NCI-H1436 (cell line): ENCODE data around the gene ATG9B.
"Not testable (repeated sequence)": the region's sequence is repeated elsewhere in the genome, so short reads cannot be mapped to it uniquely, and the experiment has no call there.

Source experiments
- DNase-seq: peaks from one replicate; lab custom pipeline; 2025; lab: John Stamatoyannopoulos, UW

ATG9B gene

DNA sequence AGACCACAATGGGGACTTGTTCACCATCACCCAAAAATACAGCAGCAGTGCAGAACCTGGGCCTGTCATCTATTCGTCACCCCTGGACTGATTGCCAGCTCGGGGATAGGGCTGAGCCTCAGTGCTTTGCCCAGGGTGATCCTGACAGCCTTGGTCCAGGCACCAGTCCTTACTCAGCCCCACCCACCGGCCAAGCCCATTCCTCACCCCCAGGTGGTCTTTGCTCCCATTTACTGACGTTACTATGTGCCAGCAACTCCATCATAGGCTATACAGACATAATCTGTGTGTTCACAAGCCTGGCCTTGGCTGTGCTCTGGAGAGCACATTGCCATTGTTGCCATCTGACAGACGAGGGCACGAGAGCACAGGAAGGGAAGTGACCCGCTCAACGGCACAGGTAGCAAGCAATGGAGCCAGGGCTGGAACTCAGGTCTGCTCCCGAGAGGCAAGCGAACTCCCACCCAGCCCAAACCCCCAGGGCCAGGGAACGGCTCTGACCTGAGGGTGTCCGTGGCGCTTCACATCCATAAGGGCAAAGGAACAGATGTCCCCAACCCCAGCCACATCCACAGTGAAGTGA lies 6.8 kb downstream of the ATG9B start:
- DNase-seq = no peak

DNA sequence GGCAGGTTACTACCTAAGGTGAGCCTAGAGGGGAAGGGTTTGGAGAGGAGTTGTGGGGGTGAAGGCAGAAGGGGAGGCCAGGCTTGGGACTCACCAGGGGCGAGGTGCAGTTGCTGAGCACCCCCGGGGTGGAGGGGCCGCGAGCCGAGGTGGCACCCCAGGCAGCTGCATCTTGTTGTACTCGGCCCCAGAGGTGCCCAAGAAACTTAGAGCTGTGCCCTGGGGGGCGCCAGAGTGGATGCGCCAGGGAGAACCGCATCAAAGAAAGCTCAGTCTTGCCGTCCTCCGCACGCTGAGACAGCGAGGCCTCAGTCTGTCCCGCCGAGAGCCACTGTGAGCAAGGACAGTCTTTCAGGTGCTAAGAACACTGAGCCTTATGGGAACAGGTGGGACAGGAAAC lies 7.4 kb downstream of the ATG9B start:
- no peak for DNase-seq

DNA sequence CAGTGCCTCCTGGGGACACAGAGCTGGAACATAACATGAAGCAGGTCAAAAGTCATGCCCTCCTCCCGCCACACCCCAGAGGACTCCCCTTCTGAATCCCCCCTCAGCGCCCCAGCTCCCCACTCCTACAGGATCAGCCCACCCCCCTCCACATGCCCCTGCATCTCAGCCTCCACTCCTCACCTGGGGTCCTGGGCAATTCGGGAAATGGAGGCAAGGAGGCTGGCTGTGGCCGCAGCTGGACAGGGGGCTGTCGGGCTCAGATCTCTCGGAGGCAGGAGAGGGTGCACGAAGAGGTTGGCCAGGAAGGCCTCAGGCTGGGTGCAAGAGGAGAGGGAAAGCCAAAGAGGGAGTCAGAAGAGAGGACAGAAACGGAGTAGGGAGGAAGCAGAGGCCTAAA lies 7.8 kb downstream of the ATG9B start:
- DNase-seq = no peak

DNA sequence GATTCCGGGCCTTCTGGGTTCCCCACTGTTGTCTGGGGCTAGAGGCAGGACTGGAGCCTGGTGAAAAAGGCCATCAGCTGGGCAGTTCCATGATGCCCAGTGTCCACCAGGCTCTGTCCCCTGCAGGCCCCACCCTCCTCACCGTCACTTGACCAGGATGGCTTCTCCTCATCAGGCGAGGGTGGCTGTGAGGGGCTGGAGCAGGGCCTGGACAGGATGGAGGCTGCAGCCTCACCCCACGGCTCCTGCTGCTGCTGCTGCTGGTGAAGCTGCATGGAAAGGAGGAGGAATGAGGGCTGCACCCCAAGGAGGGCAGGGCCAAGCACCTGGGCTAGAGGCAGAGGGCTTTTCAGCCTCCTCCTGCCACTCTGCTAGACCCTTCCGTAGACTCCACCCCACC lies 8.3 kb downstream of the ATG9B start:
- no peak for DNase-seq

DNA sequence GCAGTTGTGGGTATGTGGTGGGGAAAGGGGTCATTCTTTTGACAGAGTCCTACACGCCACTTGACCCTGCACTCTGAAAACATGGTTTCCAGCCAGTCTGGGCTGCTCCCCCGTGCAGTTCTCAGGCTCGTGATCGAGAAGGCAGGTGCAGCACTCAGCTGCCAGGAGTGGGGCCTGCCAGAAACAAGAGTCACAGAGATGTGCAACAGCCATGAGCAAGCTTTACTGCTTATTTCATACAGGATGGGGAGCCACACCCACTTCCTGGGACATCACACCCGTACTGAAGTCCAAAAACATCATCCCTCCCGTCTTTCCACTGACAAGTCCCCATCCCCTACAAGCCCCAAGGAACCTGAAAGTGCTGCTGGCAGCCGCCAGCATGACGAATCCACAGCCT lies 9.3 kb downstream of the ATG9B start:
- DNase-seq = no peak

DNA sequence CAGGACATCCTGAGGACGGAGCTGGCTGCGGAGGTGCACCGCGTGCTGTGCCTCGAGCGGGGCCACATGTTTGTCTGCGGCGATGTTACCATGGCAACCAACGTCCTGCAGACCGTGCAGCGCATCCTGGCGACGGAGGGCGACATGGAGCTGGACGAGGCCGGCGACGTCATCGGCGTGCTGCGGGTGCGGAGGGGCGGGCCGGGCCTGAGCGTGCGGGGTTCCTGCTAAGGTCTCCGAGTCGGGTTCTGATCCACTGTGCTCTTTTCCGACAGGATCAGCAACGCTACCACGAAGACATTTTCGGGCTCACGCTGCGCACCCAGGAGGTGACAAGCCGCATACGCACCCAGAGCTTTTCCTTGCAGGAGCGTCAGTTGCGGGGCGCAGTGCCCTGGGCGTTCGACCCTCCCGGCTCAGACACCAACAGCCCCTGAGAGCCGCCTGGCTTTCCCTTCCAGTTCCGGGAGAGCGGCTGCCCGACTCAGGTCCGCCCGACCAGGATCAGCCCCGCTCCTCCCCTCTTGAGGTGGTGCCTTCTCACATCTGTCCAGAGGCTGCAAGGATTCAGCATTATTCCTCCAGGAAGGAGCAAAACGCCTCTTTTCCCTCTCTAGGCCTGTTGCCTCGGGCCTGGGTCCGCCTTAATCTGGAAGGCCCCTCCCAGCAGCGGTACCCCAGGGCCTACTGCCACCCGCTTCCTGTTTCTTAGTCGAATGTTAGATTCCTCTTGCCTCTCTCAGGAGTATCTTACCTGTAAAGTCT lies 10.4 kb downstream of the ATG9B start:
- DNase-seq = no peak

DNA sequence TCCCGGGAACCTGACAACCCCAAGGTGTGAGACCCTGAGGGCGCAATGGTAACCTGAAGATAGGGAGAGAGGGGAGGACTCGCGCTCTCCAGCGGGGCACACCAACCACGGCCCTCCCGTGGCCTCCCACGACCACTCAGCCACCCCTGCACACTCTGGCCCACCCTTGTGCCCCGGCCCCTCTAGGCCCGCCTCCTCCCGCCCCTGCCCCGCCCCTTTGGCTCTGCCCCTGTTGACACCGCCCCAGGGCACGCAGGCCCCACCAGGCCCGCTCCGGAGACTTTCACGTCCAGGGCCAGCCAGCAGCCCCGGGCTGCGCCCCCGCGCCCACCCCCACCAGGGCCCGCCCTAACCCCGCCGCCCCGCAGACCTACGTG lies 10.9 kb downstream of the ATG9B start:
- DNase-seq = no peak

DNA sequence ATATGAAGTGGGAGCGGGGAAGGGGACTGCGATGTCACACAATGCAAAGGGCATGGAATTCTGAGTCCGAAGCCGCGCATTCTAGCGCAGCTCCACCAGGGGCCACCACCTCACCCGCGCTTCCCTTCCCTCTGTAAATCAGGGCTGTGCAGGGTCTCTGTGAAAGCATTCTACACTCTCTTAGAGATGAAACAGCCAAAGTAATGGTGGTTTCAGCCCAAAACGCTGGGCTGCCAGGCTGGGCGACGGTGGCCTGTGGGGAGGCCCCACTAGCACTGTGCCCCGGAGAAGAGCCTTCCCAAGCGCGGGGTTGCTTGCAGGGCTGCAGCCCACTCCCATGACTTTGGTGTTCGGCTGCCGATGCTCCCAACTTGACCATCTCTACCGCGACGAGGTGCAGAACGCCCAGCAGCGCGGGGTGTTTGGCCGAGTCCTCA lies 11.4 kb downstream of the ATG9B start:
- no peak for DNase-seq

DNA sequence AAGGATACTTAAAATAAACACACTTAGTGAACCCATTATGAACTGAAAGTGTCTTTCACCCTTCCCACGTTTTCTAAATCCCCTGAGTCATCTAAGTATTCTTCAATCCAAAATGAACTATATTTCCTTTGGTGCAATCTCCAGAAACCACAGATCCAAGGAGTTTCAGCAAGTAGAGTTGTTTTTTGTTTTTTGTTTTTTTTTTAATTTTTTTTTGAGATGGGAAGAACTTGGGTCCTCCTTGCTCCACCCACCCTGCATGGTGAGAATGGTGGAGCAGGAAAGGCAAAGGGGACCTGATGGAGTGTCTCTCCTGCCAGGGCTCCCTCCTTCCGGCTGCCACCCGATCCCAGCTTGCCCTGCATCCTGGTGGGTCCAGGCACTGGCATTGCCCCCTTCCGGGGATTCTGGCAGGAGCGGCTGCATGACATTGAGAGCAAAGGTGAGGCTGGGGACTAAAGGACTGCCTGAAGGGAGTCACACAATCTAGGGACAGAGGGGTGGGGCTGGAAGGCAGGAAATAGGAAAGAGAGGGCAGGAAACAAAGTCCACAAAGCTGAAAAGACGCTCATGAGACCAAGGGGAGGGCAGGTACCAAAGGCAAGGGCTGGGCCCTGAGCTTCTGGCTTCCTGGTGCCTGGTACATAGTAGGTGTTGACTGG lies 12.1 kb downstream of the ATG9B start:
- DNase-seq = no peak

DNA sequence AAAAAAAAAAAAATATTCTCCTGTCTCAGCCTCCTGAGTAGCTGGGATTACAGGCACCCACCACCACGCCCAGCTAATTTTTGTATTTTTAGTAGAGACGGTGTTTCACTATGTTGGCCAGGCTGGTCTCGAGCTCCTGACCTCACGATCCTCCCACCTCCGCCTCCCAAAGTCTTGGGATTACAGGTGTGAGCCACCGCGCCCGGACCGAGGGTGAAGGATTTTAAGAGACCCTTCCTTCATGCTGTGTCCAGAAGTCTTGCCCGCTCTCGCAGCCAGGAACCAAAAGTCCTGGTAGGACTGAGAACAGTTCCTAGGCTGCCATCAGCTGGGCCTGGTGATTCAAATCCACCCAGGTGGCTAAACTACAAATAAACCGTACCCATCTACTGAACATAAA lies 12.7 kb downstream of the ATG9B start:
- not testable (repeated sequence) for DNase-seq

DNA sequence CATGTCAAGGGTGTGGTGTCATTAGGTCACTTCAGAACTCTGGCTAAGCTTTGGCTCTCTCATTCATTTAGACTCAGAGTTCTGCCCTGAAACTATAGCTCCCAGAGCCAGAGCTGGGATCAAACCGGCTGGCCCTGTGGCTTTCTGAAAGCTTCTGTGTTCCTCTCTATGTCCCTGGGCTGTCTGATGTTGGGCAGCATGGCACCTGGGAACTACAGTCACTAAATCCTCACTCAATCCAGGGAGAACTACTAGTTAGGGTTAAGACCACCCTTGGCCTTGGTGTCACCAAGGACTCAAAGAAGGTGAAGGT lies 13.2 kb downstream of the ATG9B start:
- no peak for DNase-seq

DNA sequence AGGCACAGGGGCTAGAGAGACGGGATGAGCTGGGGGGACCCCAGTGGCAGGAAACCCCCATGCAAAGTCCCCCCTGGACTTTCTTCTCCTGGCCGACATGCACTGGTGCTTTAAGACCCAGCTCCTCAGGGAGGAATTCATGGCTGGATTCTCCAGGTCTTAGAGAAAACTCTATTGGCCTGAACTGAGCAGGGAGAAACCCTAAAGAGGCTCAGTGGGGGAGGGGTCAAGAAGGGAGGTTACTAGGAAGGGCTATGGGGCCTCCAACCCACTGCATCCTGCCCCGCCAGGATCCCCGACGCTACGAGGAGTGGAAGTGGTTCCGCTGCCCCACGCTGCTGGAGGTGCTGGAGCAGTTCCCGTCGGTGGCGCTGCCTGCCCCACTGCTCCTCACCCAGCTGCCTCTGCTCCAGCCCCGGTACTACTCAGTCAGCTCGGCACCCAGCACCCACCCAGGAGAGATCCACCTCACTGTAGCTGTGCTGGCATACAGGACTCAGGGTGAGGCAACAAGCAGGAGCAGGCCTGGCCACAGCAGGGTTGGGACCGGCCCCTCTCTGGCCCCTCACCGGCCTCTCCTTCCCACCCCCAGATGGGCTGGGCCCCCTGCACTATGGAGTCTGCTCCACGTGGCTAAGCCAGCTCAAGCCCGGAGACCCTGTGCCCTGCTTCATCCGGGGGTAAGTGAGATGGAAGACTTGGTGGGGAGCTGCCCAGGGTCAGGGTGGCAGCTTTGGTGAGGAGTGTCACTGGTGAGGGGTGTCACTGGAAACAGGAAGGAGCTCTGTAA lies 13.8 kb downstream of the ATG9B start:
- no peak for DNase-seq

DNA sequence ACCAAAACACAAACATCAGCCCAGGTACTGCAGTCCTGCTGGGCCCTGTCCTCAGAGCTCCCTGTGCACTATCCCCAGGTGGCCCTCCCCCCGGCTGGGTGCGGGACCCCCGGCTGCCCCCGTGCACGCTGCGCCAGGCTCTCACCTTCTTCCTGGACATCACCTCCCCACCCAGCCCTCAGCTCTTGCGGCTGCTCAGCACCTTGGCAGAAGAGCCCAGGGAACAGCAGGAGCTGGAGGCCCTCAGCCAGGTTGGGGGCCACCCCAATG lies 14.3 kb downstream of the ATG9B start:
- no peak for DNase-seq

DNA sequence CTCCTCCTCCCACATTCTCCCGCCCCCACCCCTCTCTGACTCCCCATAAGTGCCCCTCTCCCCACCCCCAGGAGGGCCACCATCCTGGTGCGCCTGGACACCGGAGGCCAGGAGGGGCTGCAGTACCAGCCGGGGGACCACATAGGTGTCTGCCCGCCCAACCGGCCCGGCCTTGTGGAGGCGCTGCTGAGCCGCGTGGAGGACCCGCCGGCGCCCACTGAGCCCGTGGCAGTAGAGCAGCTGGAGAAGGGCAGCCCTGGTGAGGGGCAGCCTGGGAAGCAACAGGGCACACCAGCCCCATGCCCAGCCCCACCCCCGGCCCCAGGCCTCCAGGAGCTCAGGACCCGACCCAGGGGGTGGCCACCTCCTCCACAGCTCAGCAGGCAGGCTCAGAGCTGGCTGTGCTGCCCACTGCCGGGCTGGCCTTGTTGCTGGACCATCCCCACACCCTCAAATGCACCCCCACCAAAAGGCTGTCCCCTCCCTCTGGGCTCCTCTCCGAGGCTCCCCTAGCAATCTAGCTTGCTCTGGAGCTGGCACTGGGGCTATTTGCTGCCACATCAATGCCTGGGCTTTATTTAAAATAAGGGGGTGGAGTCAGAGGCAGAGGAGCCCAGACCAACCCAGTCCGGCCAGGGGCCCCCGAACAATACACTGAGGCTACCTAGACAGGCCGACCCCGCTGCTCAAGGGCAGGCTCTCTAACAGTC lies 14.8 kb downstream of the ATG9B start:
- no peak for DNase-seq

DNA sequence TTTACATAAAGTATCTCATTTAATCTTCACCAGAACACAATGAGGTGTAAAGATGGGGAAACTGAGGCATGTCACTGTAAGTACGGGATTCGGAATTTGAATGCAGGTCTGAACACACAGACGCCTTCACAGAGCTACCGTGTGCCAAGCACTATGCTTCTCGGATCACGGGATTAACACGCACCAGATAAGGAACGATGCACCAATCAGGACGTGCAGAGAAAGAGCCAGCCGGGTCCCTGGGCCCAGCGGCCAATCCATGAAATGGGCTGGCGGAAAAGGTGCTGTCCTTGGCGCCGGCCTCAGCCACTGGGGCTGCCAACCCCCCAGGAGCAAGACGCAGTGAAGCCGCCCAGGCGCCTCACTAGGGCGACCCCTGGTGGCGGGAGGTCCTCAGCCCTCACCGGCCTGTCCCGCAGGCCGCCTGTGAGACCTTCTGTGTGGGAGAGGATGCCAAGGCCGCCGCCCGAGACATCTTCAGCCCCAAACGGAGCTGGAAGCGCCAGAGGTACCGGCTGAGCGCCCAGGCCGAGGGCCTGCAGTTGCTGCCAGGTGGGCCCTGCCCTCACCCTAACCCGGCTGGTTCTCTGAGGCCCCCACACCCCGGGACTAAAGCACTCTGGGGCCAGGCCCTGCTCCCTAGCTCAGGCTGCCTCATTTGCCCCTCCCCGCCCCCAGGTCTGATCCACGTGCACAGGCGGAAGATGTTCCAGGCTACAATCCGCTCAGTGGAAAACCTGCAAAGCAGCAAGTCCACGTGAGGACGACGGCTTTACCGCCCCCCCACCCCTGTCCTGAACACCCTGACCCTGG lies 15.6 kb downstream of the ATG9B start:
- no peak for DNase-seq

DNA sequence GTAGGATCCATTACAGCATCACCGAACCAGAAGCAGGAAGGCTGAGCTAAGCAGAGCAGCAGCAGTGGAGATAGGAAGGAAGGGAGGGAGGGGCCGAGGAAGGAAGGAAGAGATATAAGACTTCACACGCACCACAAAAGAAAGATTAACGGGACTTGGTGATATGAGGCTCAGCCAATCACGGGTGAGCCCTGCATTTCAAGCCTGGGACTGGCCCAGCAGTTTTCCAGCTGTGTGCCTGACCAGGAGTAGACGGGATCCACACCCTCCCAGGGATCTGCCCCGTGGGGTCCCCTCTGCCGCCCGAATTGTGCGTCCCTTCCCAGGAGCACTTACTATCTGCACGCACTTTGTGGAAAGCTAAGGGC lies 16.2 kb downstream of the ATG9B start:
- DNase-seq = no peak

DNA sequence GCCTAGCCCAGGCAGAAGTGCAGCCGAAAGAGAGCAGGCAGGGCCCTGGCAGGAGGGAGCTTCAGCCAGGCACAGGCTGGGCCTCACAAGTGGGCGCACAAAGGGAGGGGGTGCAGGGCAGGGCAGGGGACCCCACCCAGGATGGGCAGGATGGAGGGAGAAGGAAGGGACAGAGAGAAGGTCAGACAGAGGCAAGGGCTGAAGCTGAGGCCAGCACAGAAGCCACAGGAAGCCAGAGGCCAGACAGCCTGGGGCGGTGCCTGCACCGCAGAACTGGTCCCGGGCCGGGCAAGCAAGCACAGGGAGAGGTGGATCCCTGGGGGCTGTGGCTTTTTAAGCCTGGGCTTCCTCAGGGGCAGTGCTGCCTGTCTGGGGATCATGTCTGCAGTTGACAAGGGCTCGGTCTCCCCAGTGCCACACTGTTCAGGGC lies 16.8 kb downstream of the ATG9B start:
- no peak for DNase-seq

DNA sequence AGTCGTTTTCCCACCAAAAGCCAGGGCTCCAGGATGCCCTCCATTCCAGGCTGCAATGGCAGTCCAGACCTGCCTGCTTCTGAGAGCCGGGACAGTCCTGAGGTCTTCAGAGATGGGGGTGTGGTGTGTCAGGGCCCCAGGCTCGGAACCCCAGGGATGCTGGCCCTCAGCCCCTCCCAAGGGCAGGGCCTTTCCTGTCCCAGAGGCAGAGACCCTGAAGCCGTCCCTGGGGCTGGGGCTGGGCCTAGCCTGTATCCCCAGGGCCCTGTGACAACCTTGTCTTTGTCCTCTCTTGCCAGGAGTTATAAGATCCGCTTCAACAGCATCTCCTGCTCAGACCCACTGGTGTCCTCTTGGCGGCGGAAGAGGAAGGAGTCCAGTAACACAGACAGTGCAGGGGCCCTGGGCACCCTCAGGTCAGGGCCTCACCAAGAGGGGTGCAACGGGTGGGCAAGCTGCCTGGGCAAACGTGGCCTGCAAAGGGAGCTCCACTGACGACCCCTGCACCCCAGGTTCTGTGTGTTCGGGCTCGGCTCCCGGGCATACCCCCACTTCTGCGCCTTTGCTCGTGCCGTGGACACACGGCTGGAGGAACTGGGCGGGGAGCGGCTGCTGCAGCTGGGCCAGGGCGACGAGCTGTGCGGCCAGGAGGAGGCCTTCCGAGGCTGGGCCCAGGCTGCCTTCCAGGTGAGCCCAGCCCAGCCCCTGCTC lies 17.5 kb downstream of the ATG9B start:
- DNase-seq = no peak

DNA sequence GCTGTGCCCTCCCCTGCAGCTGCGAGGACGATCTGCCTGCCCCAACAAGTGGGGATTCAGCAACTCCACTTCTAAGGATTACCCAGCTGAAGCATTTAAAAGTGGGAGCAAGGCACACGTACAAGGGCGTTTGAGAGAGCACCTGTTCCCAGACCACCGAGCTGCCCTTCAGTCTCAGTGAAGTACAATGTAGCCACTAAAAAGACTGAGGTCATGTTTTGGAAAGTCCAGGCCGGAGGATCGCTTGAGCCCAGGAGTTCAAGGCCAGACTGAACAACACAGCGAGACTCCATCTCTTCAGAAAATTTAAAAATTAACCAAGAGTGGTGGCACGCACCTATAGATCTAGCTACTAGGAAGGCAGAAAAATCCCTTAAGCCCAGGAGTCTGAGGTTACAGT lies 18.7 kb downstream of the ATG9B start:
- DNase-seq = no peak

DNA sequence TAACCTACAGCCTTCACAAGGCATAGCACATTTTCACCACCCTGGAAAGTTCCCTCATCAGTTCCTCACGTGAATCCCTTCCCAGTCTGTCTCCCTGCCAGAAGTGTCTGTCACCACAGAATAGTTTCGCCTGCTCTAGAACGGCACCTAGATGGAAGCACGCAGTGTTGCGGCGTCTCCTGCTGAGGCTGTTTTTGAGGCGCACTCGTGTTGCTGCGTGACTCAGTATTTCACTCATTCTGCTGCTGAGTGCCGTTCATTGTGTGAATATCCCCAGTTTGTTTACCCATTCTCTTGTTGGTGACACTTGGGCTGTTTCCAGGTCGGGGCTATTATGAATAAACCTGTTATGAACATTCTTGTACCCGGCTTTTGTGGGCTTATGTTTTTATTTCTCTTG lies 20.7 kb downstream of the ATG9B start:
- no peak for DNase-seq

DNA sequence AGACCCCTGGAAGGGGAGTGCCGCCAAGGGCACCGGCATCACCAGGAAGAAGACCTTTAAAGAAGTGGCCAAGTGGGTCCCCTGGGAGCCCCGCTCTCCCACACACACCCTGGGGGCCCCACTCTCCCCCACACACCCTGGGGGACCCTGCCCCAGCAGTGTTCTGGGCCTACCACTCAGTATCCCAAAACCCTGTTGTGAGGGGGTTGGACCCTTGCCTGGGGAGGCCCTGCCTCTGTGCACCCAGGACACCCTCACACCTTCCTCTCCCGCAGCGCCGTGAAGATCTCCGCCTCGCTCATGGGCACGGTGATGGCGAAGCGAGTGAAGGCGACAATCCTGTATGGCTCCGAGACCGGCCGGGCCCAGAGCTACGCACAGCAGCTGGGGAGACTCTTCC lies 22.7 kb downstream of the ATG9B start:
- no peak for DNase-seq
